GM23338 (cell line): ENCODE measurements around the gene ST6GALNAC3. TPM values are rescaled to one million over a fixed set of nuclear protein-coding genes. Genes with fewer than 3 reads are reported as not detected.
"Not testable (repeated sequence)": the region's sequence is repeated elsewhere in the genome, so short reads cannot be mapped to it uniquely, and the experiment has no call there.

Experiments
- ATAC-seq: fragments of 200-7000 bp; cut with Tn5 transposase; 3 replicates; pipeline ENCODE4 v1.9.1; 2020
- DNase-seq: peaks from one replicate; pipeline ENCODE4 v3.0.0-alpha.2; 2015; ENCODE audit warnings: low spot score
- H2AFZ ChIP-seq: fragments of 200-600 bp; sonication (generic); 2 replicates; pipeline ENCODE4 v1.8.0; 2016; ENCODE audit warnings: antibody characterized with exemption, mild to moderate bottlenecking, moderate library complexity
- H3F3A ChIP-seq: fragments of 200-600 bp; sonication (generic); replicated peaks from 2 replicates; pipeline ENCODE4 v1.8.0; 2017; ENCODE audit warnings: antibody characterized with exemption, mixed run types, low read depth
- H3K27ac ChIP-seq: fragments of 200-600 bp; sonication (generic); 2 replicates; pipeline ENCODE4 v1.6.1; 2016; ENCODE audit warnings: low read depth
- H3K27me3 ChIP-seq: fragments of 200-600 bp; sonication (generic); 2 replicates; pipeline ENCODE4 v1.8.0; 2016; ENCODE audit warnings: mild to moderate bottlenecking, mixed run types, moderate library complexity; ENCODE audit not compliant: insufficient read depth
- H3K36me3 ChIP-seq: fragments of 200-600 bp; sonication (generic); 2 replicates; pipeline ENCODE4 v1.8.0; 2016; ENCODE audit warnings: mild to moderate bottlenecking; ENCODE audit not compliant: insufficient read depth
- H3K4me1 ChIP-seq: fragments of 200-600 bp; sonication (generic); 2 replicates; pipeline ENCODE4 v1.8.0; 2016; ENCODE audit warnings: mild to moderate bottlenecking, moderate library complexity; ENCODE audit not compliant: insufficient read depth
- H3K4me2 ChIP-seq: fragments of 200-600 bp; sonication (generic); 2 replicates; pipeline ENCODE4 v1.7.1; 2017; ENCODE audit warnings: mixed run types
- H3K4me3 ChIP-seq: fragments of 200-600 bp; sonication (generic); 2 replicates; pipeline ENCODE4 v1.6.1; 2016; ENCODE audit warnings: mixed run types
- H3K79me2 ChIP-seq: fragments of 200-600 bp; sonication (generic); replicated peaks from 2 replicates; pipeline ENCODE4 v1.8.0; 2017; ENCODE audit warnings: mild to moderate bottlenecking; ENCODE audit not compliant: insufficient read depth
- H3K9me2 ChIP-seq: fragments of 200-600 bp; sonication (generic); 2 replicates; pipeline ENCODE4 v1.8.0; 2017; ENCODE audit not compliant: insufficient read depth
- H4K20me1 ChIP-seq: fragments of 200-600 bp; sonication (generic); replicated peaks from 2 replicates; pipeline ENCODE4 v1.8.0; 2017; ENCODE audit warnings: mild to moderate bottlenecking; ENCODE audit not compliant: insufficient read depth
- H3K27ac Mint-ChIP-seq: 2 replicates; pipeline ENCODE4 v1.8.0; 2020; ENCODE audit warnings: inconsistent platforms, mild to moderate bottlenecking, moderate library complexity, mixed read lengths
- H3K27me3 Mint-ChIP-seq: 3 replicates; pipeline ENCODE4 v1.8.0; 2022; ENCODE audit warnings: low read depth, mild to moderate bottlenecking, moderate library complexity, mixed read lengths, inconsistent platforms; ENCODE audit not compliant: insufficient read depth, poor library complexity
- H3K36me3 Mint-ChIP-seq: 3 replicates; pipeline ENCODE4 v1.8.0; 2021; ENCODE audit warnings: low read depth, mild to moderate bottlenecking, inconsistent platforms, moderate library complexity, mixed read lengths
- H3K4me1 Mint-ChIP-seq: 3 replicates; pipeline ENCODE4 v1.8.0; 2020; ENCODE audit warnings: mild to moderate bottlenecking, inconsistent platforms, mixed read lengths
- H3K4me3 Mint-ChIP-seq: 3 replicates; pipeline ENCODE4 v1.8.0; 2021; ENCODE audit warnings: moderate library complexity, mild to moderate bottlenecking, inconsistent platforms, mixed read lengths
- H3K9me3 Mint-ChIP-seq: 3 replicates; pipeline ENCODE4 v1.8.0; 2020; ENCODE audit warnings: moderate library complexity, mild to moderate bottlenecking, inconsistent platforms, mixed read lengths
- CREB1 ChIP-seq: fragments of 250-450 bp; sonication (Bioruptor Pico); IDR thresholded peaks from 2 replicates; pipeline ENCODE4 v1.5.0; 2020; ENCODE audit warnings: low read depth, mild to moderate bottlenecking, moderate library complexity
- EZH2 ChIP-seq: fragments of 200-600 bp; sonication (generic); IDR thresholded peaks from one replicate; pipeline ENCODE4 v1.8.0; 2017; ENCODE audit warnings: antibody characterized with exemption, mild to moderate bottlenecking, low read depth; ENCODE audit not compliant: unreplicated experiment
- EZH2phosphoT487 ChIP-seq: fragments of 200-600 bp; sonication (generic); IDR thresholded peaks from one replicate; pipeline ENCODE4 v1.8.1; 2018; ENCODE audit warnings: antibody characterized with exemption; ENCODE audit not compliant: unreplicated experiment
- JUNB ChIP-seq: IDR thresholded peaks from one replicate; pipeline ENCODE4 v1.6.1; 2016; ENCODE audit warnings: antibody characterized with exemption; ENCODE audit not compliant: unreplicated experiment
- NANOG ChIP-seq: IDR thresholded peaks from 2 replicates; pipeline ENCODE4 v1.6.1; 2016; ENCODE audit warnings: antibody characterized with exemption, borderline replicate concordance
- POLR2AphosphoS5 ChIP-seq: IDR thresholded peaks from 2 replicates; pipeline ENCODE4 v1.6.1; 2016; ENCODE audit warnings: antibody characterized with exemption, low read depth
- STAT1 ChIP-seq: IDR thresholded peaks from one replicate; pipeline ENCODE4 v1.6.1; 2016; ENCODE audit warnings: antibody characterized with exemption; ENCODE audit not compliant: unreplicated experiment
- ZNF114 ChIP-seq: fragments of 250-450 bp; sonication (Bioruptor Pico); IDR thresholded peaks from 2 replicates; pipeline ENCODE4 v1.5.0; 2020; ENCODE audit warnings: mild to moderate bottlenecking, moderate library complexity
- ZNF331 ChIP-seq: fragments of 250-450 bp; sonication (Bioruptor Pico); IDR thresholded peaks from 2 replicates; pipeline ENCODE4 v1.5.0; 2020; ENCODE audit warnings: low read depth, mild to moderate bottlenecking, moderate library complexity
- polyA plus RNA-seq: library from polyadenylated mRNA; unstranded; fragments of >200 nt; fragmentation: Nextera tagmentation; extraction: Ambion mirVana; gene quantifications from 2 replicates; pipeline ENCODE4 v1.2.1, GENCODE V29; 2016
- total RNA-seq: library from RNA; depleted of rRNA; stranded (reverse); fragments of >200 nt; shearing (Covaris generic); gene quantifications from 2 replicates; pipeline ENCODE4 v1.2.3, GENCODE V29; 2014
- TF ChIP-seq, protein P1 (sequence below): fragments of 250-450 bp; sonication (Bioruptor Pico); IDR thresholded peaks from 2 replicates; pipeline ENCODE4 v1.5.0; 2020; ENCODE audit warnings: mild to moderate bottlenecking, moderate library complexity
- TF ChIP-seq, protein P2 (sequence below): IDR thresholded peaks from 2 replicates; pipeline ENCODE4 v1.6.1; 2016; ENCODE audit warnings: antibody characterized with exemption
- TF ChIP-seq, protein P3 (sequence below), 2 experiments: fragments of 200-600 bp in 1 of 2; sonication (generic) in 1 of 2; conservative IDR thresholded peaks; 2 replicates each; pipeline versions ENCODE4 v1.5.1 to v1.6.1; 2016 to 2017; ENCODE audit warnings: antibody characterized with exemption in 2 of 2, low read depth in 2 of 2, mild to moderate bottlenecking in 2 of 2, moderate library complexity in 1 of 2

Gene ST6GALNAC3
- total and polyA plus RNA-seq, 2 experiments from 2014 or later: 4.7 to 11.6 TPM

DNA sequence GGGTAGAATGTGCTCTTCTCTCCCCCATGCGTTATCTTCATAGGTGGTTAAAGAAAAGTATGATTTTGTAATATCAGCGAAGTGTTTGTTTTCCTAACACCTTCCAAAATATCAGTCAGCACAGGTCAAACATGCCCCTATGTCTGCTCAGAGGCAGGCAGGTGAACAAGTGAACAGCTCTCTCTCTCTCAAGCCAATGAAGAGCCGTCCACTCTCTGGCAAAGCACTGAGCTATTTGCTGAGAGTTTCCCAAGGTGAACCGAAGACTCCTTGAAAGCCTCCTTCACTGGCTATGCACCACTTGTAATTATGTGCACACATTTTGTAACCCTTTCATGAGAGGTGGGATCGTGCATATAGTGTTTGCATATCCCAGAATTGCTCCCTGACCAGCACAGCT is 47.7 kb downstream of the ST6GALNAC3 start:
- DNase-seq (no peak), ATAC-seq (no peak)
- H2AFZ ChIP-seq: no peak overlapping the region
- TF ChIP-seq POLR2AphosphoS5 (no peak), JUNB (no peak), EZH2phosphoT487 (no peak), CREB1 (CRISPR knock-in tag) (no peak), ZNF331 (no peak), EZH2 (no peak), ZNF114 (no peak), STAT1 (no peak), NANOG (no peak)
- TF ChIP-seq, protein P1, sequence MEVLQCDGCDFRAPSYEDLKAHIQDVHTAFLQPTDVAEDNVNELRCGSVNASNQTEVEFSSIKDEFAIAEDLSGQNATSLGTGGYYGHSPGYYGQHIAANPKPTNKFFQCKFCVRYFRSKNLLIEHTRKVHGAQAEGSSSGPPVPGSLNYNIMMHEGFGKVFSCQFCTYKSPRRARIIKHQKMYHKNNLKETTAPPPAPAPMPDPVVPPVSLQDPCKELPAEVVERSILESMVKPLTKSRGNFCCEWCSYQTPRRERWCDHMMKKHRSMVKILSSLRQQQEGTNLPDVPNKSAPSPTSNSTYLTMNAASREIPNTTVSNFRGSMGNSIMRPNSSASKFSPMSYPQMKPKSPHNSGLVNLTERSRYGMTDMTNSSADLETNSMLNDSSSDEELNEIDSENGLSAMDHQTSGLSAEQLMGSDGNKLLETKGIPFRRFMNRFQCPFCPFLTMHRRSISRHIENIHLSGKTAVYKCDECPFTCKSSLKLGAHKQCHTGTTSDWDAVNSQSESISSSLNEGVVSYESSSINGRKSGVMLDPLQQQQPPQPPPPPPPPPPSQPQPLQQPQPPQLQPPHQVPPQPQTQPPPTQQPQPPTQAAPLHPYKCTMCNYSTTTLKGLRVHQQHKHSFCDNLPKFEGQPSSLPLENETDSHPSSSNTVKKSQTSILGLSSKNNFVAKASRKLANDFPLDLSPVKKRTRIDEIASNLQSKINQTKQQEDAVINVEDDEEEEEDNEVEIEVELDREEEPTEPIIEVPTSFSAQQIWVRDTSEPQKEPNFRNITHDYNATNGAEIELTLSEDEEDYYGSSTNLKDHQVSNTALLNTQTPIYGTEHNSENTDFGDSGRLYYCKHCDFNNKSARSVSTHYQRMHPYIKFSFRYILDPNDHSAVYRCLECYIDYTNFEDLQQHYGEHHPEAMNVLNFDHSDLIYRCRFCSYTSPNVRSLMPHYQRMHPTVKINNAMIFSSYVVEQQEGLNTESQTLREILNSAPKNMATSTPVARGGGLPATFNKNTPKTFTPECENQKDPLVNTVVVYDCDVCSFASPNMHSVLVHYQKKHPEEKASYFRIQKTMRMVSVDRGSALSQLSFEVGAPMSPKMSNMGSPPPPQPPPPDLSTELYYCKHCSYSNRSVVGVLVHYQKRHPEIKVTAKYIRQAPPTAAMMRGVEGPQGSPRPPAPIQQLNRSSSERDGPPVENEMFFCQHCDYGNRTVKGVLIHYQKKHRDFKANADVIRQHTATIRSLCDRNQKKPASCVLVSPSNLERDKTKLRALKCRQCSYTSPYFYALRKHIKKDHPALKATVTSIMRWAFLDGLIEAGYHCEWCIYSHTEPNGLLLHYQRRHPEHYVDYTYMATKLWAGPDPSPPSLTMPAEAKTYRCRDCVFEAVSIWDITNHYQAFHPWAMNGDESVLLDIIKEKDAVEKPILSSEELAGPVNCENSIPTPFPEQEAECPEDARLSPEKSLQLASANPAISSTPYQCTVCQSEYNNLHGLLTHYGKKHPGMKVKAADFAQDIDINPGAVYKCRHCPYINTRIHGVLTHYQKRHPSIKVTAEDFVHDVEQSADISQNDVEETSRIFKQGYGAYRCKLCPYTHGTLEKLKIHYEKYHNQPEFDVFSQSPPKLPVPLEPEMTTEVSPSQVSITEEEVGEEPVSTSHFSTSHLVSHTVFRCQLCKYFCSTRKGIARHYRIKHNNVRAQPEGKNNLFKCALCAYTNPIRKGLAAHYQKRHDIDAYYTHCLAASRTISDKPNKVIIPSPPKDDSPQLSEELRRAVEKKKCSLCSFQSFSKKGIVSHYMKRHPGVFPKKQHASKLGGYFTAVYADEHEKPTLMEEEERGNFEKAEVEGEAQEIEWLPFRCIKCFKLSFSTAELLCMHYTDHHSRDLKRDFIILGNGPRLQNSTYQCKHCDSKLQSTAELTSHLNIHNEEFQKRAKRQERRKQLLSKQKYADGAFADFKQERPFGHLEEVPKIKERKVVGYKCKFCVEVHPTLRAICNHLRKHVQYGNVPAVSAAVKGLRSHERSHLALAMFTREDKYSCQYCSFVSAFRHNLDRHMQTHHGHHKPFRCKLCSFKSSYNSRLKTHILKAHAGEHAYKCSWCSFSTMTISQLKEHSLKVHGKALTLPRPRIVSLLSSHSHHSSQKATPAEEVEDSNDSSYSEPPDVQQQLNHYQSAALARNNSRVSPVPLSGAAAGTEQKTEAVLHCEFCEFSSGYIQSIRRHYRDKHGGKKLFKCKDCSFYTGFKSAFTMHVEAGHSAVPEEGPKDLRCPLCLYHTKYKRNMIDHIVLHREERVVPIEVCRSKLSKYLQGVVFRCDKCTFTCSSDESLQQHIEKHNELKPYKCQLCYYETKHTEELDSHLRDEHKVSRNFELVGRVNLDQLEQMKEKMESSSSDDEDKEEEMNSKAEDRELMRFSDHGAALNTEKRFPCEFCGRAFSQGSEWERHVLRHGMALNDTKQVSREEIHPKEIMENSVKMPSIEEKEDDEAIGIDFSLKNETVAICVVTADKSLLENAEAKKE: no peak
- TF ChIP-seq, protein P2, sequence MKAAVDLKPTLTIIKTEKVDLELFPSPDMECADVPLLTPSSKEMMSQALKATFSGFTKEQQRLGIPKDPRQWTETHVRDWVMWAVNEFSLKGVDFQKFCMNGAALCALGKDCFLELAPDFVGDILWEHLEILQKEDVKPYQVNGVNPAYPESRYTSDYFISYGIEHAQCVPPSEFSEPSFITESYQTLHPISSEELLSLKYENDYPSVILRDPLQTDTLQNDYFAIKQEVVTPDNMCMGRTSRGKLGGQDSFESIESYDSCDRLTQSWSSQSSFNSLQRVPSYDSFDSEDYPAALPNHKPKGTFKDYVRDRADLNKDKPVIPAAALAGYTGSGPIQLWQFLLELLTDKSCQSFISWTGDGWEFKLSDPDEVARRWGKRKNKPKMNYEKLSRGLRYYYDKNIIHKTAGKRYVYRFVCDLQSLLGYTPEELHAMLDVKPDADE: no peak
- TF ChIP-seq, protein P3, sequence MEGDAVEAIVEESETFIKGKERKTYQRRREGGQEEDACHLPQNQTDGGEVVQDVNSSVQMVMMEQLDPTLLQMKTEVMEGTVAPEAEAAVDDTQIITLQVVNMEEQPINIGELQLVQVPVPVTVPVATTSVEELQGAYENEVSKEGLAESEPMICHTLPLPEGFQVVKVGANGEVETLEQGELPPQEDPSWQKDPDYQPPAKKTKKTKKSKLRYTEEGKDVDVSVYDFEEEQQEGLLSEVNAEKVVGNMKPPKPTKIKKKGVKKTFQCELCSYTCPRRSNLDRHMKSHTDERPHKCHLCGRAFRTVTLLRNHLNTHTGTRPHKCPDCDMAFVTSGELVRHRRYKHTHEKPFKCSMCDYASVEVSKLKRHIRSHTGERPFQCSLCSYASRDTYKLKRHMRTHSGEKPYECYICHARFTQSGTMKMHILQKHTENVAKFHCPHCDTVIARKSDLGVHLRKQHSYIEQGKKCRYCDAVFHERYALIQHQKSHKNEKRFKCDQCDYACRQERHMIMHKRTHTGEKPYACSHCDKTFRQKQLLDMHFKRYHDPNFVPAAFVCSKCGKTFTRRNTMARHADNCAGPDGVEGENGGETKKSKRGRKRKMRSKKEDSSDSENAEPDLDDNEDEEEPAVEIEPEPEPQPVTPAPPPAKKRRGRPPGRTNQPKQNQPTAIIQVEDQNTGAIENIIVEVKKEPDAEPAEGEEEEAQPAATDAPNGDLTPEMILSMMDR (conservative IDR thresholded peaks at IDR 0.05; ENCODE audit: low read depth in 2 of 2): no peak
- H3K4me3 ChIP-seq: no peak overlapping the region
- no peak overlapping the region for H3K4me2 ChIP-seq
- H3K27me3 ChIP-seq: no peaks in the 10 kb centered on the region
- no peaks in the 10 kb centered on the region for H3K36me3 ChIP-seq
- peaks cover 27% of the 10 kb centered on the region for H3K4me1 Mint-ChIP-seq
- H3K36me3 Mint-ChIP-seq: no peaks in the 10 kb centered on the region
- H3K9me2 ChIP-seq: no peaks in the 10 kb centered on the region
- no peak overlapping the region for H3K4me3 Mint-ChIP-seq
- H3K4me1 ChIP-seq: no peaks in the 10 kb centered on the region
- H3K79me2 ChIP-seq: peaks cover 2% of the 10 kb centered on the region; the same call in 1 of the 2 replicates
- H3K27ac Mint-ChIP-seq: no peak overlapping the region
- no peaks in the 10 kb centered on the region; the same call in 2 of the 3 replicates for H3K9me3 Mint-ChIP-seq
- 0 out of 2 replicates have a peak, but pooled peaks cover 3% of the 10 kb centered on the region for H4K20me1 ChIP-seq
- H3K27ac ChIP-seq: no peak overlapping the region
- H3F3A ChIP-seq: no peaks in the 10 kb centered on the region
- peaks cover 8% of the 10 kb centered on the region for H3K27me3 Mint-ChIP-seq

DNA sequence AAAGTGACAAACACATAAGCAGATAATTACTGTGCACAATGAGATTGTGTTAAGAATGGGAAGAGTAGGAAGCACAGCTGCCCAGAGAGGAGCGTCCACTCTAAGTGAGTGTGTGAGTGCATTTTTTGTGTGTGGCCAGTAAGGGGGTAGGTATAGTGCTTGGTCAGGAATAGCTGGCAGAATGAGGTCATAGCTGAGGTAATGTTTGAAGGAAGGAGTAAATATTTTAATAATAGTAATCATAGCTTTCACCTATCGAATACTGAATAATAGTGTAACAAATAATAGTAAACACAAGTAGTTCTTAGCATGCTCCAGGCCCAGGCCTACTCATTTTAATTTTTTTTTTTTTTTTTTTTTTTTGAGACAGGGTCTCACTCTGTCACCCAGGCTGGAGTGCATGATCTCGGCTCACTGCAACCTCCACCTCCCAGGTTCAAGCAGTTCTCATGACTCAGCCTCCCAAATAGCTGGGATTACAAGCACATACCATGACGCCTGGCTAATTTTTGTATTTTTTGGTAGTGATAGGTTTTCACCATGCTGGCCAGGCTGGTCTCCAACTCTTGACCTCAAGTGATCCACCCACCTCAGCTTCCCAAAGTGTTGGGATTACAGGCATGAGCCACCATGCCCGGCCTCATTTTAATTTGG is 49.0 kb downstream of the ST6GALNAC3 start:
- H3K79me2 ChIP-seq, H3K4me3 ChIP-seq, DNase-seq, H4K20me1 ChIP-seq, H3F3A ChIP-seq, H3K9me3 Mint-ChIP-seq, H3K36me3 Mint-ChIP-seq, H3K4me3 Mint-ChIP-seq, H3K9me2 ChIP-seq, H3K27ac Mint-ChIP-seq, H3K27me3 ChIP-seq, H3K27ac ChIP-seq, H3K4me2 ChIP-seq, H2AFZ ChIP-seq, ATAC-seq, H3K36me3 ChIP-seq, H3K4me1 ChIP-seq: not testable (repeated sequence)
- peaks cover 14% of the 10 kb centered on the region for H3K27me3 Mint-ChIP-seq
- H3K4me1 Mint-ChIP-seq: peaks cover 27% of the 10 kb centered on the region
